ENCODE measurements around the gene OR4F17.
"Not testable (repeated sequence)": the region's sequence is repeated elsewhere in the genome, so short reads cannot be mapped to it uniquely, and the experiment has no call there.

Gene OR4F17, protein sequence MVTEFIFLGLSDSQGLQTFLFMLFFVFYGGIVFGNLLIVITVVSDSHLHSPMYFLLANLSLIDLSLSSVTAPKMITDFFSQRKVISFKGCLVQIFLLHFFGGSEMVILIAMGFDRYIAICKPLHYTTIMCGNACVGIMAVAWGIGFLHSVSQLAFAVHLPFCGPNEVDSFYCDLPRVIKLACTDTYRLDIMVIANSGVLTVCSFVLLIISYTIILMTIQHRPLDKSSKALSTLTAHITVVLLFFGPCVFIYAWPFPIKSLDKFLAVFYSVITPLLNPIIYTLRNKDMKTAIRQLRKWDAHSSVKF

GRCh38 chr19:106804-107203, at the start of gene OR4F17:
TSS of gene OR4F17 (plus strand) at chr19:107104. CDS start at chr19:110679, 3,575 bp downstream.
- DNase-seq = not testable (repeated sequence)

- DNase-seq = not testable (repeated sequence)
Observed at GRCh38 chr19:70793-71192, 36.1 kb upstream of the OR4F17 start.

DNA sequence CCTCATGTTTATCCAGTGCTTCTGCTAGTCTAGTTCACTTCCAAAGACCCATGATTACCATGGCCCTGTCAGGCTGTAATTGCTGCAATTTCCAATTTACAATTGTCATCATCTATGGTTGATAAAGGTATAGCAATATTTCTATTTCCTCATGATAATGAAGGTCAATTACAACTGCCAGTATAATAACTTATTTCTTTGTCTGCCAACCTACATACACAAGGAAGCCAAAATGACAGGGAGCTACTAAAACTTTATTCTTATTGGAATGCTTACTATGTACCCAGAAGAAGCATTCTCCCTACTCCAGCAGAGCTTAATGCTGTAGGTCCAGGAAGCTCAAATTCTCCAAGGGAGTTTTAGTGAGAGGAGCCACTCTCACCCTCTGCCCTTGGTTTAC, 24.0 kb upstream of the OR4F17 start:
- not testable (repeated sequence) for DNase-seq

GRCh38 chr19:83626-84025, 23.3 kb upstream of the OR4F17 start:
- not testable (repeated sequence) for DNase-seq

- not testable (repeated sequence) for DNase-seq
Observed at GRCh38 chr19:90678-91077, 16.2 kb upstream of the OR4F17 start.

- not testable (repeated sequence) for DNase-seq
Observed at GRCh38 chr19:94794-95193, 12.1 kb upstream of the OR4F17 start.

DNA sequence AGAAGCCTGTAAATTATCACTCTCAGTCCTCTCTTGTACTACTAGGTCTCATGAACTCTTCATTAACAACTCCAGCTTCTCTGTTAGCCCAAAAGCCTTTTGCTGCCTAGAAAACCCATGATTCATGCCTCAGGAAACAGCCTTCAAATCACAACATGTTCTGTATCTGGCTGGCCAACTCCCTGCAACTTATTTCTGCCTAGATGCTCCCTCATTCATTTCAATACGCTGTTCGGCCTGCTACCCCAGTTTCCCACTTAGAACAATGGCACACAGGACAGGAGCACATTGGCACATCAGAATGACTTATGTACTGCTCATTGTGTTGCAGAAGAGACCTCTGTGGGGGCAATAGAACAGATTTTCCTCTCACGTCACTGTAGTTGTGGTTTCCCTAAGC, 9.3 kb upstream of the OR4F17 start:
- DNase-seq = not testable (repeated sequence)

GRCh38 chr19:120443-121140, 13.7 kb downstream of the OR4F17 start:
- DNase-seq = not testable (repeated sequence)

Data from SIG-M5 (cell line).